Fibroblast of lung (primary cell): ENCODE measurements around the gene MBNL1. TPM values are rescaled to one million over a fixed set of nuclear protein-coding genes. Genes with fewer than 3 reads are reported as not detected.

Experiments used
- DNase-seq, 2 donors: peaks; one replicate each; pipeline versions ENCODE4 v3.0.0 to v3.0.0-alpha.2; 2010; ENCODE audit warnings: low read depth in 2 of 2
- H2AFZ ChIP-seq: 2 replicates; pipeline ENCODE4 v1.5.1; 2012; ENCODE audit warnings: low read length, control low read depth, inconsistent platforms
- H3K27ac ChIP-seq: 2 replicates; pipeline ENCODE4 v1.5.1; 2011; ENCODE audit warnings: low read length, control low read depth; ENCODE audit not compliant: insufficient read depth
- H3K27me3 ChIP-seq: 2 replicates; pipeline ENCODE4 v1.5.1; 2011; ENCODE audit warnings: mild to moderate bottlenecking, low read length; ENCODE audit not compliant: control insufficient read depth, insufficient read depth
- H3K36me3 ChIP-seq: 2 replicates; pipeline ENCODE4 v1.5.1; 2011; ENCODE audit warnings: low read length; ENCODE audit not compliant: control insufficient read depth, insufficient read depth
- H3K4me1 ChIP-seq: 2 replicates; pipeline ENCODE4 v1.5.1; 2011; ENCODE audit warnings: low read length; ENCODE audit not compliant: control insufficient read depth, insufficient read depth; ENCODE audit errors: extremely low read depth
- H3K4me2 ChIP-seq: 2 replicates; pipeline ENCODE4 v1.5.1; 2011; ENCODE audit warnings: low read length, control low read depth; ENCODE audit not compliant: insufficient read depth; ENCODE audit errors: extremely low read depth
- H3K4me3 ChIP-seq, 4 experiments: fragments of 200-600 bp in 1 of 4; sonication (generic) in 1 of 4; replicated peaks in 1 of 4; 2 replicates each; pipeline ENCODE4 v1.5.1; 2011 to 2016; ENCODE audit warnings: low read length in 4 of 4, low read depth in 3 of 4, mild to moderate bottlenecking in 3 of 4, control low read depth in 2 of 4, inconsistent platforms in 1 of 4, mixed read lengths in 1 of 4; ENCODE audit not compliant: insufficient read depth in 1 of 4; ENCODE audit errors: control extremely low read depth in 1 of 4
- H3K79me2 ChIP-seq: 2 replicates; pipeline ENCODE4 v1.5.1; 2012; ENCODE audit warnings: mild to moderate bottlenecking, low read length, inconsistent platforms; ENCODE audit not compliant: control insufficient read depth, insufficient read depth
- H3K9ac ChIP-seq: 2 replicates; pipeline ENCODE4 v1.5.1; 2011; ENCODE audit warnings: mild to moderate bottlenecking, low read length, control low read depth; ENCODE audit not compliant: insufficient read depth
- H3K9me3 ChIP-seq: 2 replicates; pipeline ENCODE4 v1.5.1; 2012; ENCODE audit warnings: low read depth, low read length; ENCODE audit not compliant: control insufficient read depth, insufficient read depth
- H4K20me1 ChIP-seq: 2 replicates; pipeline ENCODE4 v1.5.1; 2011; ENCODE audit warnings: low read length; ENCODE audit not compliant: control insufficient read depth, insufficient read depth; ENCODE audit errors: extremely low read depth
- CTCF ChIP-seq, 2 donors: IDR thresholded peaks in 1 of 2; conservative IDR thresholded peaks in 1 of 2; 1 replicate in 1 of 2; 2 replicates in 1 of 2; pipeline ENCODE4 v1.5.1; 2011 to 2012; ENCODE audit warnings: low read length in 2 of 2, control low read depth in 1 of 2, inconsistent platforms in 1 of 2, low read depth in 1 of 2, mild to moderate bottlenecking in 1 of 2
- EZH2 ChIP-seq: IDR thresholded peaks from 2 replicates; pipeline ENCODE4 v1.5.1; 2012; ENCODE audit warnings: low read length, control low read depth, mild to moderate bottlenecking; ENCODE audit errors: missing control alignments
- polyA plus RNA-seq, 2 donors: library from polyadenylated mRNA; depleted of rRNA in 1 of 2; stranded (reverse) in 1 of 2; unstranded in 1 of 2; fragments of >200 nt; gene quantifications; 2 replicates each; pipeline ENCODE4 v1.2.1, GENCODE V29; 2011 to 2012; ENCODE audit warnings: missing spikeins in 1 of 2
- total RNA-seq: library from RNA; depleted of rRNA; stranded (reverse); fragments of >200 nt; gene quantifications from 2 replicates; pipeline ENCODE4 v1.2.1, GENCODE V29; 2014

The MBNL1 gene
- total and polyA plus RNA-seq, 2 donors (not counting 1 experiment from before 2014, with no cell fraction given) = 150 to 213 TPM

DNA sequence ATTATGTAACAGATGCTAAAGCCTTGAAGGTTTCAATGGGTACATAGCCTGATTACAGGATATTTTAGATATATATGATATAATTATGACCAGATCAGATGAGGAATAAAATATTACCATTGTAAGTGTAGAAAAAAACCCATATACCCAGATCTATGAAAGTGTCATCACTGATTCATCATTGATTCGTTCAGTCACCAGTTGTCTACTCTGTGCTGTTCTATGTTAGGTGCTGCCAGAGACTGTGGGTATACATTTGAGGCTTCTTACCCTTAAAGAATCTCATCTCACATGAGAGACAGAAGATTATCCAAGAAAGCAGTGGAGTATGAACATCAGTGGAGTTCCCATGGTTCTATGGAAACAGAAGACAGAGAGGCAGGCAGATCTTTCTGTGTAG, 92.2 kb downstream of the MBNL1 start:
- H3K36me3 ChIP-seq = no peaks in the 10 kb centered on the region
- H3K9me3 ChIP-seq = no peaks in the 10 kb centered on the region
- H3K4me3 ChIP-seq = no peak overlapping the region

GRCh38 chr3:152362086-152362485, 93.4 kb downstream of the MBNL1 start:
- no peak for DNase-seq
- H3K4me3 ChIP-seq = no peak overlapping the region
- no peaks in the 10 kb centered on the region for H3K27me3 ChIP-seq
- no peaks in the 10 kb centered on the region for H3K36me3 ChIP-seq
- peaks cover 89% of the 10 kb centered on the region for H3K79me2 ChIP-seq
- no peaks in the 10 kb centered on the region for H4K20me1 ChIP-seq
- H3K9ac ChIP-seq = no peak overlapping the region
- TF ChIP-seq EZH2 (no peak), CTCF (conservative IDR thresholded peaks at IDR 0.05 in 1 of 2, IDR thresholded peaks at IDR 0.05 in 1 of 2; ENCODE audit: low read depth in 1 of 2, low read length in 2 of 2) (no peak)
- peaks cover 2% of the 10 kb centered on the region for H3K4me1 ChIP-seq
- H3K4me2 ChIP-seq = no peak overlapping the region
- no peak overlapping the region for H2AFZ ChIP-seq
- H3K27ac ChIP-seq = no peak overlapping the region
- no peaks in the 10 kb centered on the region for H3K9me3 ChIP-seq

More for the DNA sequence above, 92.2 kb downstream of the MBNL1 start:
- peaks cover 2% of the 10 kb centered on the region for H3K4me1 ChIP-seq
- no peak overlapping the region for H2AFZ ChIP-seq
- H3K4me2 ChIP-seq = no peak overlapping the region
- TF ChIP-seq CTCF (conservative IDR thresholded peaks at IDR 0.05 in 1 of 2, IDR thresholded peaks at IDR 0.05 in 1 of 2; ENCODE audit: low read depth in 1 of 2, low read length in 2 of 2) (no peak), EZH2 (no peak)
- no peak overlapping the region for H3K9ac ChIP-seq
- H3K27ac ChIP-seq = no peak overlapping the region
- DNase-seq = no peak
- H3K27me3 ChIP-seq = no peaks in the 10 kb centered on the region
- H3K79me2 ChIP-seq = peaks cover 89% of the 10 kb centered on the region
- H4K20me1 ChIP-seq = no peaks in the 10 kb centered on the region

GRCh38 chr3:152364237-152364636, 95.5 kb downstream of the MBNL1 start:
- no peaks in the 10 kb centered on the region for H3K27me3 ChIP-seq
- no peaks in the 10 kb centered on the region for H3K36me3 ChIP-seq
- no peaks in the 10 kb centered on the region for H3K9me3 ChIP-seq
- no peak overlapping the region for H3K9ac ChIP-seq
- TF ChIP-seq CTCF (conservative IDR thresholded peaks at IDR 0.05 in 1 of 2, IDR thresholded peaks at IDR 0.05 in 1 of 2; ENCODE audit: low read depth in 1 of 2, low read length in 2 of 2) = no peak
- TF ChIP-seq EZH2 = no peak
- H3K79me2 ChIP-seq = peaks cover 90% of the 10 kb centered on the region
- no peak overlapping the region for H2AFZ ChIP-seq
- no peak for DNase-seq
- no peaks in the 10 kb centered on the region for H3K4me1 ChIP-seq
- no peak overlapping the region for H3K27ac ChIP-seq
- no peak overlapping the region for H3K4me2 ChIP-seq
- no peaks in the 10 kb centered on the region for H4K20me1 ChIP-seq
- no peak overlapping the region for H3K4me3 ChIP-seq
